Transverse colon (tissue), 4 donors: Measurements from ENCODE around the gene CCDC40.

Experiments used
- CTCF ChIP-seq, 5 experiments: fragments of 200-600 bp in 3 of 5; fragments of 450-650 bp in 2 of 5; sonication (generic) in 3 of 5; IDR thresholded peaks; 1 replicate in 2 of 5; 2 replicates in 3 of 5; pipeline ENCODE4 v1.5.1; 2016 to 2017; ENCODE audit warnings: antibody characterized with exemption in 5 of 5, inconsistent platforms in 3 of 5, mild to moderate bottlenecking in 2 of 5, moderate library complexity in 1 of 5
- EP300 ChIP-seq: sonication (generic); formaldehyde crosslinking; IDR thresholded peaks from one replicate; pipeline ENCODE4 v1.6.1; 2017; ENCODE audit warnings: antibody characterized with exemption, low read depth
- POLR2AphosphoS5 ChIP-seq, 3 donors: sonication (generic); formaldehyde crosslinking; IDR thresholded peaks; one replicate each; pipeline ENCODE4 v1.6.1; 2016; ENCODE audit warnings: antibody characterized with exemption in 3 of 3

- no peak for TF ChIP-seq CTCF (IDR thresholded peaks at IDR 0.05)
- TF ChIP-seq POLR2AphosphoS5 (IDR thresholded peaks at IDR 0.05), result no peak
- TF ChIP-seq EP300, result no peak
Observed at GRCh38 chr17:80119271-80119791, 82.9 kb downstream of the CCDC40 start.
